ENCODE results near the gene NHEJ1.

NHEJ1 gene

DNA sequence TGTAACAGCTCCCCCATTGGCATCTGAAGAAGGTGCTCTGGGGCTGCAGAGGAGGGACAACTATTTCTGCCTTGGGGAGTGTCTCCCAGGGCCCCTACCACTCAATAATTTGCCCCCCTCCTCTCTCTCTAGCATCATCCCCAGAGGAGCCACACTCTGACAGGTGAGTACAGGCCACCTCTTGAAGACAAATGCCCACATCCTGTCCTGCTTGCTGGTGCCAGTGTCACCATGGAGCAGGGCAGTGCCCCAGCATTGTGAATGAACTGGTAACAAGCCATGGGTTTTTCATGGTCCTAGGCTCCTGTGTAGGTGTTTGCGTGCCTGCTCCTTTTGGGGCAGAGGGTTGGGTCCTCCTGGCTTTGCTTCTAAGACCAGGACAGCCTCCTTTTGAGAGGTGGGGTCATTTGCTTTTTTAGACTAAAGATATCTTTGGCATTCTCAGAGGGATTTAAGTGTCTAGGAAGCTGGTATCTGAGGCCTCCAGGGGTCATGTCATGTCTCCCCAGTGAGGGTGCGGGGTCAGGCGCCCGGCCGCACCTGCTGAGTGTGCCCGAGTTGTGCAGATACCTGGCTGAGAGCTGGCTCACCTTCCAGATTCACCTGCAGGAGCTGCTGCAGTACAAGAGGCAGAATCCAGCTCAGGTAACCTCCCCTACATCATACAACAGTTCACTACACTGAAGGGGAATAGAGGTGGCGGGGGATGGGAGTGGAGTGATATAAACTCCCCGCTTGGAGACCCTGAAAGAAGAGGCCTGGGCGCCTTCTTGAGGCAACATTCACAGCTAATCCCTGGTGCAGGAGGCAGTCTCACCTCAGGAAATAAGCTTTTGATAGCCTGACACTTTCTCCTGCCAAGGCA is 19.2 kb upstream of the NHEJ1 start:
- H2AFZ ChIP-seq (ENCODE audit: low read length), result no peak overlapping the region
- no peak overlapping the region for H3K27ac ChIP-seq (ENCODE audit: low read depth, low read length, poor library complexity, severe bottlenecking)
- H3K79me2 ChIP-seq (ENCODE audit: insufficient read depth, low read length), result peaks cover 8% of the 10 kb centered on the region; the same call in 1 of the 2 replicates
- no peaks in the 10 kb centered on the region for H3K9me3 ChIP-seq (ENCODE audit: low read length)
- no peaks in the 10 kb centered on the region; the same call in 1 of the 2 replicates for H3F3A ChIP-seq (ENCODE audit: insufficient read depth, low read length)
- peaks cover 51% of the 10 kb centered on the region for H3K36me3 ChIP-seq (ENCODE audit: insufficient read depth, low read length)
- no peaks in the 10 kb centered on the region for H3K9me2 ChIP-seq (ENCODE audit: low read depth, low read length)
- TF ChIP-seq EZH2 (IDR thresholded peaks at IDR 0.05; ENCODE audit: borderline replicate concordance, low read length), result no peak
- TF ChIP-seq, protein P1, sequence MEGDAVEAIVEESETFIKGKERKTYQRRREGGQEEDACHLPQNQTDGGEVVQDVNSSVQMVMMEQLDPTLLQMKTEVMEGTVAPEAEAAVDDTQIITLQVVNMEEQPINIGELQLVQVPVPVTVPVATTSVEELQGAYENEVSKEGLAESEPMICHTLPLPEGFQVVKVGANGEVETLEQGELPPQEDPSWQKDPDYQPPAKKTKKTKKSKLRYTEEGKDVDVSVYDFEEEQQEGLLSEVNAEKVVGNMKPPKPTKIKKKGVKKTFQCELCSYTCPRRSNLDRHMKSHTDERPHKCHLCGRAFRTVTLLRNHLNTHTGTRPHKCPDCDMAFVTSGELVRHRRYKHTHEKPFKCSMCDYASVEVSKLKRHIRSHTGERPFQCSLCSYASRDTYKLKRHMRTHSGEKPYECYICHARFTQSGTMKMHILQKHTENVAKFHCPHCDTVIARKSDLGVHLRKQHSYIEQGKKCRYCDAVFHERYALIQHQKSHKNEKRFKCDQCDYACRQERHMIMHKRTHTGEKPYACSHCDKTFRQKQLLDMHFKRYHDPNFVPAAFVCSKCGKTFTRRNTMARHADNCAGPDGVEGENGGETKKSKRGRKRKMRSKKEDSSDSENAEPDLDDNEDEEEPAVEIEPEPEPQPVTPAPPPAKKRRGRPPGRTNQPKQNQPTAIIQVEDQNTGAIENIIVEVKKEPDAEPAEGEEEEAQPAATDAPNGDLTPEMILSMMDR (IDR thresholded peaks at IDR 0.05; ENCODE audit: low read length), result no peak
- peaks cover 25% of the 10 kb centered on the region for H3K4me1 ChIP-seq (ENCODE audit: insufficient read depth, low read length, severe bottlenecking)
- H3K4me2 ChIP-seq (ENCODE audit: low read length), result peak overlapping the region; percentile 91
- H4K20me1 ChIP-seq (ENCODE audit: insufficient read depth, low read length), result no peaks in the 10 kb centered on the region
- no peaks in the 10 kb centered on the region for H3K27me3 ChIP-seq (ENCODE audit: insufficient read depth, low read length)
- peak overlapping the region; percentile 91 for H3K4me3 ChIP-seq (ENCODE audit: low read depth, low read length, poor library complexity, severe bottlenecking)
- peak overlapping the region; percentile 89; the same call in 1 of the 2 replicates for H3K9ac ChIP-seq (ENCODE audit: low read length)

DNA sequence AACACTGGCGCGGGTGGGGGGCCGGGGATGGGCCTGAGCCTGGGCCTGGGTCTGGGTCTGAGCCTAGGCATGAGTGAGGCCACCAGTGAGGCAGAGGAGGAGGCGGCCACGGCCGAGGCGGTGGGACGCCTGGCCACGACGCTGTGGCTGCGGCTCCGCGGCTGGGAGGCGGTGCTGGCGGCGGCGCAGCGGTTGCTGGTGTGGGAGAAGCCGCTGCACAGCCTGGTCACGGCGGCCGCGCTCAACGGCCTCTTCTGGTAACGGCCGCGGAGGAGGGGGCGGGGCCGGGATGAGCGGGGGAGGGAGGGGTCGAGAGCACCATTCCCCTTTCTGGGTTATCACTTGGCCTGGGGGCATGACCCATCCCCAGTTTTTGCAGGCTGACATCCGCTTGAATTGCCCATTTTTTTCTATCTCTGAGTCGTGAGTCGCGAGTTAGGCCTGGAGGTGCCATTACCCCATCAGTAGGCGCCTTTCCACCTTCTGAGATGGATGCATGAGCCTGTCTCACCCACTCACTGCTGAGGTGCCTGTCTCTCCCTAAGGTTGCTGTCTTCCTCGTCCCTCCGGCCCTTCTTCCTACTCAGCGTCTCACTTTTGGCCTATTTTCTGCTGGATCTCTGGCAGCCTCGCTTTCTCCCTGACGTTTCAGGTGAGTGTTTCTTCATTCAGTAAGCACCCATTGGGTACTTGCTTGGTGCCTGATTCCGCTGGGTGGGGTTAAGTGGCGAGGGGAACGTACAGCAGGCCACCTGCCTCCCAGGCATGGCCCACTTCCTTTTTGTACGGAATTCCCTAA is 18.0 kb upstream of the NHEJ1 start:
- Histone ChIP-seq H3K27me3 (ENCODE audit: insufficient read depth, low read length) (no peaks in the 10 kb centered on the region), H3K79me2 (ENCODE audit: insufficient read depth, low read length) (peaks cover 8% of the 10 kb centered on the region; the same call in 1 of the 2 replicates), H3F3A (ENCODE audit: insufficient read depth, low read length) (no peaks in the 10 kb centered on the region; the same call in 1 of the 2 replicates), H3K36me3 (ENCODE audit: insufficient read depth, low read length) (peaks cover 53% of the 10 kb centered on the region), H3K9me2 (ENCODE audit: low read depth, low read length) (no peaks in the 10 kb centered on the region), H3K27ac (ENCODE audit: low read depth, low read length, poor library complexity, severe bottlenecking) (peak overlapping the region; percentile 14), H4K20me1 (ENCODE audit: insufficient read depth, low read length) (no peaks in the 10 kb centered on the region), H3K9me3 (ENCODE audit: low read length) (no peaks in the 10 kb centered on the region), H3K9ac (ENCODE audit: low read length) (peak overlapping the region; percentile 89), H2AFZ (ENCODE audit: low read length) (no peak overlapping the region), H3K4me3 (ENCODE audit: low read depth, low read length, poor library complexity, severe bottlenecking) (peak overlapping the region; percentile 91), H3K4me1 (ENCODE audit: insufficient read depth, low read length, severe bottlenecking) (peaks cover 25% of the 10 kb centered on the region), H3K4me2 (ENCODE audit: low read length) (peak overlapping the region; percentile 91)
- no peak for TF ChIP-seq EZH2 (IDR thresholded peaks at IDR 0.05; ENCODE audit: borderline replicate concordance, low read length)
- TF ChIP-seq, protein P1 (IDR thresholded peaks at IDR 0.05; ENCODE audit: low read length), result no peak

DNA sequence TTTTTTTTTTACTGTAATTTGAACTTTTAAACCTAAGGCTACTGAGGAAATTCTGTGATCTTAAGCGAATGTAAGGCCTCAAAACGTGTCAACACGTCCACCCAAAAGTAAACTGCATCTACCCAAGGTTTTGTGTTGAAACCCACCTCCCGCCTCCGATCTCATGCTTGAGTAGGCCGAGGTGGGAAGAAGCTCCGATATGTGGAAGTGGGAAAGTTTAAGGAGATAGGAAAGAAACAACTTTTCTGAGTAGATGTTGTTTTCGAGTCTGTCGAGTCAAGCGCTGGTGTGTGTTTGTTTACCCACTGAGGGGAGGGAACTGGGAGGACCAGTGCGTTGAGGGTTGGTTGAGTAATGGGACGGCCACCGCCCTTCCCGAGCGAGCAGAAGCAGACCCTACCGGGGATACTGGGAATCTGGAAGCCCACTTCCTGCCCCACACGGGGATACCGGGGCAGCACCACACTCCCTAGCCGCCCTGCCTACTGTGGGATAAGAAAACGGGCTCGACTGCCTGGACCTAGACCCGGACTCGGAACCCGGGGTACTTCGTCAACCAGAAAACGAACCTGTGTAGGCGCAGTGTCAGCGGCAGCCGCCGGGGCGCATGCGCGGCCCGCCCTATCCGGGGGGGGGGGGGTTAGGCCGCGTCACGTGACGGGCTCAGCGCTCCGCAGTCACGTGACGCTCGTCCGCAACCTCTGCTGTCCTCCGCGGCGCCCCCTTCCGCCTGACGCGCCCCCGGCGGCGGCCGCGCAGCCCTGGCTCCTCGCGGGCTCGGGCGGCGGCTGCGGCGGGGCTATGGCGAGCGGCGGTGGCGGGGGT is 17.1 kb upstream of the NHEJ1 start, which contains the start of gene RETREG2:
Gene RETREG2, plus strand, starts transcription at position 724 of the 825 bp plus-strand sequence. Its CDS starts 78 bp downstream, at position 802.
- peak within 1 kb of the TSS; percentile 93 for H3K27ac ChIP-seq (ENCODE audit: low read depth, low read length, poor library complexity, severe bottlenecking)
- H3K4me3 ChIP-seq (ENCODE audit: low read depth, low read length, poor library complexity, severe bottlenecking), result peak within 1 kb of the TSS; percentile 91
- no peak for TF ChIP-seq EZH2 (IDR thresholded peaks at IDR 0.05; ENCODE audit: borderline replicate concordance, low read length)
- TF ChIP-seq, protein P1 (IDR thresholded peaks at IDR 0.05; ENCODE audit: low read length), result no peak
- H3F3A ChIP-seq (ENCODE audit: insufficient read depth, low read length), result no peaks in the 10 kb centered on the region; the same call in 1 of the 2 replicates
- peaks cover 25% of the 10 kb centered on the region for H3K4me1 ChIP-seq (ENCODE audit: insufficient read depth, low read length, severe bottlenecking)
- H3K36me3 ChIP-seq (ENCODE audit: insufficient read depth, low read length), result peaks cover 45% of the 10 kb centered on the region
- H3K4me2 ChIP-seq (ENCODE audit: low read length), result peak within 1 kb of the TSS; percentile 91
- H3K9me3 ChIP-seq (ENCODE audit: low read length), result no peaks in the 10 kb centered on the region
- peak within 1 kb of the TSS; percentile 89 for H3K9ac ChIP-seq (ENCODE audit: low read length)
- no peaks in the 10 kb centered on the region for H4K20me1 ChIP-seq (ENCODE audit: insufficient read depth, low read length)
- peaks cover 8% of the 10 kb centered on the region; the same call in 1 of the 2 replicates for H3K79me2 ChIP-seq (ENCODE audit: insufficient read depth, low read length)
- no peaks in the 10 kb centered on the region for H3K27me3 ChIP-seq (ENCODE audit: insufficient read depth, low read length)
- H2AFZ ChIP-seq (ENCODE audit: low read length), result no peak within 1 kb of the TSS
- no peaks in the 10 kb centered on the region for H3K9me2 ChIP-seq (ENCODE audit: low read depth, low read length)

Measured in OCI-LY1 (cell line).